HG02973 (cell line): ENCODE measurements around the gene ZNF212.
"Not testable (repeated sequence)": the region's sequence is repeated elsewhere in the genome, so short reads cannot be mapped to it uniquely, and the experiment has no call there.

ENCODE experiments used
- ATAC-seq: cut with Tn5 transposase; IDR thresholded peaks from one replicate; pipeline ENCODE4 v1.9.1; 2021; ENCODE audit warnings: moderate library complexity; ENCODE audit not compliant: unreplicated experiment

Gene ZNF212

GRCh38 chr7:149218469-149219420 is 20.7 kb upstream of the ZNF212 start:
- ATAC-seq, result no peak

GRCh38 chr7:149220534-149220933 is 18.9 kb upstream of the ZNF212 start:
- ATAC-seq, result no peak

GRCh38 chr7:149223176-149223575 is 16.3 kb upstream of the ZNF212 start:
- no peak for ATAC-seq

- ATAC-seq, result no peak
Observed at GRCh38 chr7:149223761-149224160, 15.7 kb upstream of the ZNF212 start.

- ATAC-seq, result no peak
Observed at GRCh38 chr7:149224352-149224751, 15.1 kb upstream of the ZNF212 start.

- ATAC-seq, result no peak
Observed at GRCh38 chr7:149225106-149225505, 14.3 kb upstream of the ZNF212 start.

GRCh38 chr7:149225656-149226055 is 13.8 kb upstream of the ZNF212 start:
- no peak for ATAC-seq

- ATAC-seq, result not testable (repeated sequence)
Observed at GRCh38 chr7:149226366-149226765, 13.1 kb upstream of the ZNF212 start.

GRCh38 chr7:149226840-149227494 is 12.5 kb upstream of the ZNF212 start:
- ATAC-seq, result no peak

- no peak for ATAC-seq
Observed at GRCh38 chr7:149228831-149229471, 10.5 kb upstream of the ZNF212 start.

GRCh38 chr7:149229526-149229925 is 9.9 kb upstream of the ZNF212 start:
- no peak for ATAC-seq

- no peak for ATAC-seq
Observed at GRCh38 chr7:149232362-149232761, 7.1 kb upstream of the ZNF212 start.

GRCh38 chr7:149233655-149234204 is 5.7 kb upstream of the ZNF212 start:
- ATAC-seq, result not testable (repeated sequence)

GRCh38 chr7:149237502-149237901 is 1.9 kb upstream of the ZNF212 start:
- no peak for ATAC-seq

- ATAC-seq, result no peak
Observed at GRCh38 chr7:149238051-149238450, 1.4 kb upstream of the ZNF212 start.

GRCh38 chr7:149240637-149241036 is 1.2 kb downstream of the ZNF212 start:
- ATAC-seq, result no peak

- no peak for ATAC-seq
Observed at GRCh38 chr7:149241696-149242095, 2.2 kb downstream of the ZNF212 start.

GRCh38 chr7:149245244-149245643 is 5.8 kb downstream of the ZNF212 start:
- ATAC-seq, result no peak

- no peak for ATAC-seq
Observed at GRCh38 chr7:149245744-149246143, 6.3 kb downstream of the ZNF212 start.

- no peak for ATAC-seq
Observed at GRCh38 chr7:149248777-149249176, 9.3 kb downstream of the ZNF212 start.

- ATAC-seq, result not testable (repeated sequence)
Observed at GRCh38 chr7:149250151-149250550, 10.7 kb downstream of the ZNF212 start.
